ENCODE results near the gene ERO1B. TPM values are rescaled to one million over a fixed set of nuclear protein-coding genes. Genes with fewer than 3 reads are reported as not detected.

The ERO1B gene
- total RNA-seq, 1 experiment from 2014 or later, result 5.4 TPM

DNA sequence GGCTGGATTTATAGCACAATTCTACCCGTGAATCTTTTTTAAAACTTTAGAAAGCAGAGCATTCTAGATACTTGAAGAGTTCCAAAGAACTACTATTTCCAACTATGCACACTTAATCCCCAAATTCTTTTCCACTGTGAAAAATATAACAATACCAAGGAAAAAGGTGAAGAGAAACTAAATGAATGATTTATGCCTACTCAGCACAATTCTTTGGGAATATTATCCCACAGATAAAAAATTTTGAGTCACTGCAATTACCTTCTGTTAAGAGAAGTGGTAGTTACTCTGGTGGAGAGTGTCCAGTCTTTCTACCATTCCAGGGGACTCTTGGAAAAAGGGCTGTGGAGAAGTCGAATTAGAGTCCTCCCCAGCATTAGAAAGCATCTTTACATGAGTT, 39.2 kb downstream of the ERO1B start:
- TF ChIP-seq SP1 (IDR thresholded peaks at IDR 0.05; ENCODE audit: low read depth) (no peak), EZH2phosphoT487 (IDR thresholded peaks at IDR 0.05; ENCODE audit: borderline replicate concordance) (no peak), FOSL1 (IDR thresholded peaks at IDR 0.05; ENCODE audit: low read depth) (no peak), ELF1 (IDR thresholded peaks at IDR 0.05; ENCODE audit: borderline replicate concordance, low read depth) (no peak), SIN3A (IDR thresholded peaks at IDR 0.05; ENCODE audit: low read depth) (no peak), POLR2A (IDR thresholded peaks at IDR 0.05; ENCODE audit: borderline replicate concordance, extremely low read depth, insufficient read depth, insufficient read length) (no peak)
- TF ChIP-seq, protein P1, sequence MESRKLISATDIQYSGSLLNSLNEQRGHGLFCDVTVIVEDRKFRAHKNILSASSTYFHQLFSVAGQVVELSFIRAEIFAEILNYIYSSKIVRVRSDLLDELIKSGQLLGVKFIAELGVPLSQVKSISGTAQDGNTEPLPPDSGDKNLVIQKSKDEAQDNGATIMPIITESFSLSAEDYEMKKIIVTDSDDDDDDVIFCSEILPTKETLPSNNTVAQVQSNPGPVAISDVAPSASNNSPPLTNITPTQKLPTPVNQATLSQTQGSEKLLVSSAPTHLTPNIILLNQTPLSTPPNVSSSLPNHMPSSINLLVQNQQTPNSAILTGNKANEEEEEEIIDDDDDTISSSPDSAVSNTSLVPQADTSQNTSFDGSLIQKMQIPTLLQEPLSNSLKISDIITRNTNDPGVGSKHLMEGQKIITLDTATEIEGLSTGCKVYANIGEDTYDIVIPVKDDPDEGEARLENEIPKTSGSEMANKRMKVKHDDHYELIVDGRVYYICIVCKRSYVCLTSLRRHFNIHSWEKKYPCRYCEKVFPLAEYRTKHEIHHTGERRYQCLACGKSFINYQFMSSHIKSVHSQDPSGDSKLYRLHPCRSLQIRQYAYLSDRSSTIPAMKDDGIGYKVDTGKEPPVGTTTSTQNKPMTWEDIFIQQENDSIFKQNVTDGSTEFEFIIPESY (IDR thresholded peaks at IDR 0.05; ENCODE audit: extremely low read depth, insufficient replicate concordance, low read length), result no peak
- TF ChIP-seq, protein P2, sequence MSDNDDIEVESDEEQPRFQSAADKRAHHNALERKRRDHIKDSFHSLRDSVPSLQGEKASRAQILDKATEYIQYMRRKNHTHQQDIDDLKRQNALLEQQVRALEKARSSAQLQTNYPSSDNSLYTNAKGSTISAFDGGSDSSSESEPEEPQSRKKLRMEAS (IDR thresholded peaks at IDR 0.05), result no peak
- ChIA-PET CTCF (no interaction called here), RAD21 (ENCODE audit: low non-redundant PET in 1 of 2, low total read pairs in 2 of 2, uncharacterized antibody in 2 of 2, unreplicated experiment in 2 of 2) (interaction anchor here in 1 of 2 experiments (0.6 kb wide), 1 partner anchor 926 kb away, joined by 3 read pairs; no protein-coding TSS in a partner anchor), POLR2A (no interaction called here)
- Histone ChIP-seq H3K4me3 (replicated peaks in 1 of 2; ENCODE audit: low read depth in 1 of 2, low read length in 2 of 2) (no peak overlapping the region), H3K79me2 (ENCODE audit: insufficient read depth, low read length) (no peaks in the 10 kb centered on the region), H3K36me3 (ENCODE audit: control insufficient read depth in 1 of 2, insufficient read depth in 2 of 2, low read length in 2 of 2) (no peaks in the 10 kb centered on the region), H3K9me2 (ENCODE audit: insufficient read depth) (no peaks in the 10 kb centered on the region), H4K20me1 (ENCODE audit: insufficient read depth) (no peaks in the 10 kb centered on the region), H2AFZ (ENCODE audit: low read depth, low read length, poor library complexity, severe bottlenecking) (no peak overlapping the region), H3K27me3 (ENCODE audit: insufficient read depth, low read length) (no peaks in the 10 kb centered on the region), H3K4me1 (ENCODE audit: control insufficient read depth in 1 of 2, insufficient read depth in 2 of 2, low read length in 2 of 2) (no peaks in the 10 kb centered on the region), H3K9ac (ENCODE audit: low read length) (no peak overlapping the region), H3K27ac (ENCODE audit: low read depth, low read length) (no peak overlapping the region), H3K4me2 (ENCODE audit: low read length) (no peak overlapping the region), H3K9me3 (ENCODE audit: control insufficient read depth in 1 of 2, insufficient read depth in 1 of 2, low read depth in 1 of 2, low read length in 2 of 2) (no peaks in the 10 kb centered on the region)
- DNase-seq (ENCODE audit: low read depth, low spot score), result no peak
- intact Hi-C loops (cut with micrococcal nuclease), result no loop called here
- no peak for ATAC-seq
- BruUV-seq (replicated peaks), result no TSS peak

DNA sequence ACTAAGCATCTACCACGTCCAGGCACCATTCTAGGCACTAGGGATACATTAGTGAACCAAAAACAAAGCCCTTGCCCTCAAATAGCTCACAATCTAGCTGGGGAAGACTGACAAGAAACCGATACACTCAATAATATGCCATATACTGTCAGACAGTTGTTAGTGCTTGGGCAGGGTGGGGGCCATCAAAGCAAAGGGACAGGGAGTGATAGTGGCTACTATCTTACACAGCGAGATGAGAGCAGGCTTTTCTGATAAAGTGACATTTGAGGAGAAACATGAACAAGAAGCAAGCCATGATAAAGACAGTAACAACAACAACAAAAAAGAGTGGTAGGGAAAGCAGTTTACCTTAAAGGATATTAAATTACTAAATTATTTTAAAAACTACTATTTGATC, 41.1 kb downstream of the ERO1B start:
- no peak overlapping the region for H3K27ac ChIP-seq (ENCODE audit: low read depth, low read length)
- no peaks in the 10 kb centered on the region for H3K9me3 ChIP-seq (ENCODE audit: control insufficient read depth in 1 of 2, insufficient read depth in 1 of 2, low read depth in 1 of 2, low read length in 2 of 2)
- DNase-seq (ENCODE audit: low read depth, low spot score), result no peak
- no peak overlapping the region for H3K4me3 ChIP-seq (replicated peaks in 1 of 2; ENCODE audit: low read depth in 1 of 2, low read length in 2 of 2)
- H3K9me2 ChIP-seq (ENCODE audit: insufficient read depth), result no peaks in the 10 kb centered on the region
- no peaks in the 10 kb centered on the region for H4K20me1 ChIP-seq (ENCODE audit: insufficient read depth)
- no peak for ATAC-seq
- H2AFZ ChIP-seq (ENCODE audit: low read depth, low read length, poor library complexity, severe bottlenecking), result no peak overlapping the region
- ChIA-PET RAD21 (ENCODE audit: low non-redundant PET in 1 of 2, low total read pairs in 2 of 2, uncharacterized antibody in 2 of 2, unreplicated experiment in 2 of 2) (no interaction called here), CTCF (no interaction called here), POLR2A (no interaction called here)
- no peaks in the 10 kb centered on the region for H3K36me3 ChIP-seq (ENCODE audit: control insufficient read depth in 1 of 2, insufficient read depth in 2 of 2, low read length in 2 of 2)
- H3K79me2 ChIP-seq (ENCODE audit: insufficient read depth, low read length), result no peaks in the 10 kb centered on the region
- no peak overlapping the region for H3K9ac ChIP-seq (ENCODE audit: low read length)
- intact Hi-C loops (cut with micrococcal nuclease), result no loop called here
- H3K4me2 ChIP-seq (ENCODE audit: low read length), result no peak overlapping the region
- H3K27me3 ChIP-seq (ENCODE audit: insufficient read depth, low read length), result no peaks in the 10 kb centered on the region
- BruUV-seq (replicated peaks), result no TSS peak
- H3K4me1 ChIP-seq (ENCODE audit: control insufficient read depth in 1 of 2, insufficient read depth in 2 of 2, low read length in 2 of 2), result no peaks in the 10 kb centered on the region
- TF ChIP-seq, protein P1 (IDR thresholded peaks at IDR 0.05; ENCODE audit: extremely low read depth, insufficient replicate concordance, low read length), result no peak
- TF ChIP-seq ZFX (IDR thresholded peaks at IDR 0.05) (no peak), POLR2A (IDR thresholded peaks at IDR 0.05; ENCODE audit: borderline replicate concordance, extremely low read depth, insufficient read depth, insufficient read length) (no peak), SIN3A (IDR thresholded peaks at IDR 0.05; ENCODE audit: low read depth) (no peak), EZH2 (IDR thresholded peaks at IDR 0.05) (no peak), POLR2AphosphoS5 (IDR thresholded peaks at IDR 0.05; ENCODE audit: low read depth, low read length) (no peak), ZNF274 (IDR thresholded peaks at IDR 0.05; ENCODE audit: low read depth, low read length) (no peak)
- TF ChIP-seq, protein P3, sequence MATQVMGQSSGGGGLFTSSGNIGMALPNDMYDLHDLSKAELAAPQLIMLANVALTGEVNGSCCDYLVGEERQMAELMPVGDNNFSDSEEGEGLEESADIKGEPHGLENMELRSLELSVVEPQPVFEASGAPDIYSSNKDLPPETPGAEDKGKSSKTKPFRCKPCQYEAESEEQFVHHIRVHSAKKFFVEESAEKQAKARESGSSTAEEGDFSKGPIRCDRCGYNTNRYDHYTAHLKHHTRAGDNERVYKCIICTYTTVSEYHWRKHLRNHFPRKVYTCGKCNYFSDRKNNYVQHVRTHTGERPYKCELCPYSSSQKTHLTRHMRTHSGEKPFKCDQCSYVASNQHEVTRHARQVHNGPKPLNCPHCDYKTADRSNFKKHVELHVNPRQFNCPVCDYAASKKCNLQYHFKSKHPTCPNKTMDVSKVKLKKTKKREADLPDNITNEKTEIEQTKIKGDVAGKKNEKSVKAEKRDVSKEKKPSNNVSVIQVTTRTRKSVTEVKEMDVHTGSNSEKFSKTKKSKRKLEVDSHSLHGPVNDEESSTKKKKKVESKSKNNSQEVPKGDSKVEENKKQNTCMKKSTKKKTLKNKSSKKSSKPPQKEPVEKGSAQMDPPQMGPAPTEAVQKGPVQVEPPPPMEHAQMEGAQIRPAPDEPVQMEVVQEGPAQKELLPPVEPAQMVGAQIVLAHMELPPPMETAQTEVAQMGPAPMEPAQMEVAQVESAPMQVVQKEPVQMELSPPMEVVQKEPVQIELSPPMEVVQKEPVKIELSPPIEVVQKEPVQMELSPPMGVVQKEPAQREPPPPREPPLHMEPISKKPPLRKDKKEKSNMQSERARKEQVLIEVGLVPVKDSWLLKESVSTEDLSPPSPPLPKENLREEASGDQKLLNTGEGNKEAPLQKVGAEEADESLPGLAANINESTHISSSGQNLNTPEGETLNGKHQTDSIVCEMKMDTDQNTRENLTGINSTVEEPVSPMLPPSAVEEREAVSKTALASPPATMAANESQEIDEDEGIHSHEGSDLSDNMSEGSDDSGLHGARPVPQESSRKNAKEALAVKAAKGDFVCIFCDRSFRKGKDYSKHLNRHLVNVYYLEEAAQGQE (IDR thresholded peaks at IDR 0.05; ENCODE audit: low read depth), result no peak
